Transverse colon (tissue), 3 donors: ENCODE results near the gene CLSTN2.

Experiments
- POLR2A ChIP-seq: fragments of 450-650 bp; IDR thresholded peaks from one replicate; pipeline ENCODE4 v1.6.1; 2016; ENCODE audit warnings: antibody characterized with exemption, mild to moderate bottlenecking, moderate library complexity
- TF ChIP-seq, protein P1 (sequence below), 5 experiments: fragments of 200-600 bp in 3 of 5; fragments of 450-650 bp in 2 of 5; sonication (generic) in 3 of 5; IDR thresholded peaks; 1 replicate in 2 of 5; 2 replicates in 3 of 5; pipeline ENCODE4 v1.5.1; 2016 to 2017; ENCODE audit warnings: antibody characterized with exemption in 5 of 5, inconsistent platforms in 3 of 5, mild to moderate bottlenecking in 2 of 5, moderate library complexity in 1 of 5

DNA sequence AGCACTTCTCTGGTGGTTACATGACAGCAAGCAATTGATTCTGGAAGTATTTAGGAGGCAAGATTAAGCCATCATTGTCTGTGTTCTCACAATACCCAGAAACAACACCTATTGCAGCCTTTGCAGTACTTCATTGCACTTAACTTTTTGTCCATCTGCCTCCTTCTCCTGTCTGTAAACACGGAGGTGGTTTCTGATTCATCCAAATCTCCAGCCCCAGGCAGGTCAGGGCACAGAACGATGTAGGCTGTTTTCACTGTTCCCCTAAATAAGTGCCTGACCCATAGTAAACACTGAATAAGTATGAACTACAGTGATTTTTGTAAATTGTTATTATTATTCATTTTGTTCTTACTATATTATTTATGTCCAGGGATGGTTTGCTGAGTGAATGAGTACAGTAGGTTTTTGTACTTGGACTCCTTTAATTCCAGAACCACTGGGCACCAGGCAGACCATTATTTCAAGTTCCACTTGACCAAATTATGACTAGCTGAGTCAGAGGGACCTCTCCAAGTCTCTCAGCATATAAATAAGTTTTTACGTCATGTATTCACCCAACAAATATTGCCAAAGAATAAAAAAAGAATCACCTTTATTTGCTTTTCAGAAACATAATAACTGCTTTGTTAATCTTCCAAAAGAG is 459.6 kb downstream of the CLSTN2 start:
- TF ChIP-seq, protein P1, sequence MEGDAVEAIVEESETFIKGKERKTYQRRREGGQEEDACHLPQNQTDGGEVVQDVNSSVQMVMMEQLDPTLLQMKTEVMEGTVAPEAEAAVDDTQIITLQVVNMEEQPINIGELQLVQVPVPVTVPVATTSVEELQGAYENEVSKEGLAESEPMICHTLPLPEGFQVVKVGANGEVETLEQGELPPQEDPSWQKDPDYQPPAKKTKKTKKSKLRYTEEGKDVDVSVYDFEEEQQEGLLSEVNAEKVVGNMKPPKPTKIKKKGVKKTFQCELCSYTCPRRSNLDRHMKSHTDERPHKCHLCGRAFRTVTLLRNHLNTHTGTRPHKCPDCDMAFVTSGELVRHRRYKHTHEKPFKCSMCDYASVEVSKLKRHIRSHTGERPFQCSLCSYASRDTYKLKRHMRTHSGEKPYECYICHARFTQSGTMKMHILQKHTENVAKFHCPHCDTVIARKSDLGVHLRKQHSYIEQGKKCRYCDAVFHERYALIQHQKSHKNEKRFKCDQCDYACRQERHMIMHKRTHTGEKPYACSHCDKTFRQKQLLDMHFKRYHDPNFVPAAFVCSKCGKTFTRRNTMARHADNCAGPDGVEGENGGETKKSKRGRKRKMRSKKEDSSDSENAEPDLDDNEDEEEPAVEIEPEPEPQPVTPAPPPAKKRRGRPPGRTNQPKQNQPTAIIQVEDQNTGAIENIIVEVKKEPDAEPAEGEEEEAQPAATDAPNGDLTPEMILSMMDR (IDR thresholded peaks at IDR 0.05): no peak
- TF ChIP-seq POLR2A: no peak
